MM.1S (cell line): ENCODE results near the gene METTL27.

Source experiments
- CTCF ChIP-seq: fragments of 300-600 bp; sonication (generic); IDR thresholded peaks from 2 replicates; pipeline ENCODE4 v1.5.1; 2016; ENCODE audit warnings: antibody characterized with exemption, low read length, mixed read lengths
- EZH2phosphoT487 ChIP-seq: fragments of 300-600 bp; sonication (generic); IDR thresholded peaks from 2 replicates; pipeline ENCODE4 v1.6.1; 2018; ENCODE audit warnings: antibody characterized with exemption, low read length

DNA sequence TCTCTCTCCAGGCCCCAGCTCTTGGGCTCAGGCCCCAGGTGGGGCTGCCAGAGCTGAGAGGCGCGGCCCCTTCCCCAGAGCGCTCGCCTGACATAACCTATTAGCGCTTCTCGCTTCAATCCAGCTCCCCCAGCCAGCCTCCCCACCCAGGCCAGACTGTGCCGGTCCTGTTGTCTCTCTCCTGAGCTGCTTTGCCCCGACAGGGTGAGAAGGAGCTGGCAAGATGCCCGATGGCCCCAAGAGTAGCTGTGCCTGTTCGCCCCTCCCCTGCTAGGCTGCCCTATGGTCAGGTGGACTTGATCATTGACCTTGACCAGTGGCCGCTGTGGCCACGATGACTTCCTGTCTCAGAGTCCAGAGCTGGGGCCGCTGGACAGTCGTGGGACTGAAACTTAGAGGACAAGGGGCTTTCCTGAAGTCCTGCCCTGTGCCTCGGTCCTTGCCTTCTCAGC is 27.8 kb upstream of the METTL27 start:
- TF ChIP-seq CTCF (no peak), EZH2phosphoT487 (no peak)
